Rectal smooth muscle tissue (tissue), 1 donor: ENCODE results near the gene ZNF134.

Experiments used
- H3K27ac ChIP-seq: one replicate; pipeline ENCODE4 v1.7.0; 2013; ENCODE audit warnings: low read depth, low read length, inconsistent platforms
- H3K27me3 ChIP-seq: one replicate; pipeline ENCODE4 v1.7.0; 2013; ENCODE audit warnings: low read length; ENCODE audit not compliant: control insufficient read depth, insufficient read depth
- H3K36me3 ChIP-seq: one replicate; pipeline ENCODE4 v1.7.0; 2013; ENCODE audit warnings: low read length; ENCODE audit not compliant: control insufficient read depth, insufficient read depth
- H3K4me1 ChIP-seq: one replicate; pipeline ENCODE4 v1.7.0; 2013; ENCODE audit warnings: low read length; ENCODE audit not compliant: control insufficient read depth, insufficient read depth
- H3K4me3 ChIP-seq: one replicate; pipeline ENCODE4 v1.7.0; 2013; ENCODE audit warnings: low read length
- H3K9ac ChIP-seq: one replicate; pipeline ENCODE4 v1.7.0; 2013; ENCODE audit warnings: low read length

Gene ZNF134

DNA sequence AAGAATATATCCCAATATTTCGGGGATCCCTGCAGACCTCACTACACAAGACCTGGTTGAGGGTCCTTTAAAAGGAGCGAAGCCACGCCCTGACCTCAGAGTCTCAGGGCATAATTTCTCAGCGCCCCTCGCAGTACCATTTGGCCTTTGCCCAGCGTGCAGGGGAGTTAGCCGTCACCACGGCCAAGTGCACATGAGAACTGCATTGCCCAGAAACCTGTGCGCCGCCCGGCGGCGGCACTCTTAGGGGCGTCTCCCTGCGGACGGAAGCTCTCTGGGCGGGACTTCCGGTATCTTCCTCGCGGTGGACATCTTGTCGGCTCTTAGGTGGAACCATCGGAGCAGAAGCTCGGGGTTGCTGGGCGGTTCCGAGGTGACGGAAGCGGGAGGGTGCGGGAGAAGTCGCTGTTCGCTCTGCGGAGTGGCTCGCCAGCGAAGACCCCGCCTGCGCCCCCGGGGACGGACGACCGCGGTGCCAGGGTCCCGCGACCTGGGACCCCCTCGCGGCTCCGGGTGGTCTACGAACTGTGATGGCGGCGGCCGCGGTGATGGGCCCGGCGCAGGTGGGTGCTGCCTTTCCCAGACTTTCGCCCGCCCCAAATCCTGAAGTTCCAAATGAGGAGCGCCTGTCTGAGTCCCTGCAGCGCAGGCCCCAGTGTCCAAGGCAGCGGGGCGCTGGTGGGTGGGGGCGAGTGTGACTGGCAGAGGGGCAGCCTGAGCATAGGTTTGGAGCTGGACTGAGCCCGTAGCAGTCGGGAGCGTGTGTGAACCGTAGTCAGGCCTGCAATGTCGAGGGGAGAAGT lies at the start of gene ZNF134:
TSS of gene ZNF134 (plus strand) at position 302 of the 803 bp plus-strand sequence. CDS start 5,227 bp downstream, outside the sequence.
- Histone ChIP-seq H3K9ac (peak within 1 kb of the TSS; percentile 47), H3K4me3 (peak within 1 kb of the TSS; percentile 89), H3K27me3 (no peaks in the 10 kb centered on the region), H3K27ac (peak within 1 kb of the TSS; percentile 33), H3K36me3 (peaks cover 32% of the 10 kb centered on the region), H3K4me1 (peaks cover 3% of the 10 kb centered on the region)

DNA sequence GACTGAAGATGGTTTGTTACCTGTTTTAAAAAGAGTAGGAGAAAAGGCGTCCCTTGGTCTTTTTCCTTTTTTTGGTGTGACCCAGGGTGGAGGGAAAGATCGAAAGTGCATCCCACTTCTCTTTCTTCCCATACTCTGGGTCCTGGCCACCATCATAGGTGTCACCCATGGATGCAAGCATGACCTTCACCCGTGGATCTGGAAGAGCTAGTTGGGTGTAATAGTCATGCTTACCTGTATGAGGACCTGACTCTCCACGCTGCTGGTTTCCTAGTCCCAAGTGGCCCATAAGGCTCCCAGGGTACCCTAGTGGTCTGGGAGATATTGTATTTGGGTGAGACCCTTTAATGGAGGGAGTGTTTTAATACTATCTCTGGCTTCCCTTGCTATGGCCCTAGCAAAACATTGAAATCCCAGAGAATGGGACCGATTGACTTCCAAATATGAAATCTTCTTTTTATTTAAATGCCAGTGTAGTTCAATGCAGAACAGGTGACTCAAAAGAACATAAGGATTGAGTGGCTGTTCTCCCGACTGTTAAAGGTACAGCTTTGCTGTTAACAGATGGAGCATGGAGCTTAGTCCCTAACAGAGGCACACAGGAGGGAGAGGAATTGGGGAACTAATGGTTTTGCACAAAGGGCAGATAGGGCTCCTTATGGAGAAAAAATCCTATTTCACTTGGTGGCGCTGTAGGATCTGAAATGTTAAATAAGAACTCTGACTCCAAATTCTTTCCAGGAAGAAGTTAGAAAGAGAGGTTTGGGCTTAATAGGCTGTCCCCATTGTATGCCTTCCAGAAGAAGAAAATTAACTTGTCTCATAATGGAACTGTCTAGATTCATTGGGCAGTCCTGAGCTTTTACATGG lies 47.4 kb upstream of the ZNF134 start:
- peaks cover 6% of the 10 kb centered on the region for H3K36me3 ChIP-seq
- H3K4me3 ChIP-seq = no peak overlapping the region
- H3K4me1 ChIP-seq = no peaks in the 10 kb centered on the region
- H3K9ac ChIP-seq = no peak overlapping the region
- H3K27me3 ChIP-seq = no peaks in the 10 kb centered on the region
- H3K27ac ChIP-seq = no peak overlapping the region

DNA sequence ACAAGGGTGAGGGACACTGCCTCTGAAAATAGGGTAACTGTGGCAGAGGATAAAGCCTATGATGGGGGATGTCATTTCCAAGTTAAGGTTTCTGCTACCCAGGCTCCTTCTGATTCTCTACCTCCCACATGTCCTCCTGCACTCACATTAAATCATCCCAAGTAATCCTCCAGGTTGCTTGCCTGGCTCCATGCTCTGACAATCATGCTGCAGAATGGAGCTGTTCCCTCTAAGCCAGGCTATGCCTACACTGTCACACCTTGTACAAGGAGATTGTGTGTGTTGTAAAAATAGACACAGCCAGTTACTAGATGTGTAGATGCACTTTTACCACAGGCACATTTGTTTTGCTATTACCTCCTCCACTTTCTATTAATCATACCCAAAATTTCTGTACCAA lies 43.3 kb upstream of the ZNF134 start:
- Histone ChIP-seq H3K36me3 (peaks cover 44% of the 10 kb centered on the region), H3K27me3 (no peaks in the 10 kb centered on the region), H3K4me3 (no peak overlapping the region), H3K27ac (no peak overlapping the region), H3K4me1 (no peaks in the 10 kb centered on the region), H3K9ac (no peak overlapping the region)

DNA sequence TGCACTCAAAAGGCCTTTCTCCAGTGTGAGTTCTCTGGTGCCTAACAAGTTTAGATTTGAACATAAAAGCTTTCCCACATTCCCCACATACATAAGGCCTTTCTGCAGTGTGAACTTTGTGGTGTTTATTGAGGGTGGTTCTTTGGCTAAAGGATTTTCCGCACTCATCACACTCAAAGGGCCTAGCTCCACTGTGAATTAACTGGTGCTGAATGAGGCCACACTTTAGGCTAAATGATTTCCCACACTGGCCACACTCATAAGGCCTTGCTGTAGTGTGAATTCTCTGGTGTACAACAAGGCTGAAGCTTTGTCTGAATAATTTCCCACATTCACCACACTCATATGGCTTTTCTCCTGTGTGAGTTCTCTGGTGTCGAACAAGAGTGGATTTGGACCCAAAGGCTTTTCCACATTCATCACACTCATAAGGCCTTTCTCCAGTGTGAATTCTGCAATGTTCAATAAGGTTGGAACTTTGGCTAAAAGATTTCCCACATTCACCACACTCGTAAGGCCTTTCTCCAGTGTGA lies 41.6 kb upstream of the ZNF134 start:
- H3K4me3 ChIP-seq = no peak overlapping the region

DNA sequence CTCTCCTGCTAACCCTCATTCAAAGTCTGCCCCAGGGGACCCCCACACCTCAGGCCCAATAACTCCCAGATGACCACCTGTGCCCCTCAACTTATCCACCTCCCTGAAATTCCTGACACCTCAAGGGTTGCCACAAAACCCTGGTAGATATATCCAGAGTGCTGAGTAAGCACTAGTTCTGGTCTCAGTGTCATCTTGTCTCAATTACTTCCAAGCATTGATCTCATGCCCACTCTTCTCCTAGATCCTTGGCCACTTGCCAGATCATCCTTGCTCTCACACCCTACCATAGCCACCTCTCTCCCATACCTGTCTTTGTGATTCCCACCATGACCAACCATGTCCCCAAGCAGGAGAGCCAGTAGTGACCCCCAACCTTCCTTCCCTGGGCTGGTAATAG lies 37.4 kb upstream of the ZNF134 start:
- Histone ChIP-seq H3K4me3 (peak overlapping the region; percentile 17), H3K27ac (no peak overlapping the region), H3K4me1 (peaks cover 5% of the 10 kb centered on the region), H3K9ac (no peak overlapping the region), H3K27me3 (no peaks in the 10 kb centered on the region), H3K36me3 (peaks cover 45% of the 10 kb centered on the region)

More for the DNA sequence above, 41.6 kb upstream of the ZNF134 start:
- no peaks in the 10 kb centered on the region for H3K27me3 ChIP-seq
- peaks cover 49% of the 10 kb centered on the region for H3K36me3 ChIP-seq
- H3K9ac ChIP-seq = no peak overlapping the region
- H3K4me1 ChIP-seq = no peaks in the 10 kb centered on the region
- H3K27ac ChIP-seq = no peak overlapping the region

DNA sequence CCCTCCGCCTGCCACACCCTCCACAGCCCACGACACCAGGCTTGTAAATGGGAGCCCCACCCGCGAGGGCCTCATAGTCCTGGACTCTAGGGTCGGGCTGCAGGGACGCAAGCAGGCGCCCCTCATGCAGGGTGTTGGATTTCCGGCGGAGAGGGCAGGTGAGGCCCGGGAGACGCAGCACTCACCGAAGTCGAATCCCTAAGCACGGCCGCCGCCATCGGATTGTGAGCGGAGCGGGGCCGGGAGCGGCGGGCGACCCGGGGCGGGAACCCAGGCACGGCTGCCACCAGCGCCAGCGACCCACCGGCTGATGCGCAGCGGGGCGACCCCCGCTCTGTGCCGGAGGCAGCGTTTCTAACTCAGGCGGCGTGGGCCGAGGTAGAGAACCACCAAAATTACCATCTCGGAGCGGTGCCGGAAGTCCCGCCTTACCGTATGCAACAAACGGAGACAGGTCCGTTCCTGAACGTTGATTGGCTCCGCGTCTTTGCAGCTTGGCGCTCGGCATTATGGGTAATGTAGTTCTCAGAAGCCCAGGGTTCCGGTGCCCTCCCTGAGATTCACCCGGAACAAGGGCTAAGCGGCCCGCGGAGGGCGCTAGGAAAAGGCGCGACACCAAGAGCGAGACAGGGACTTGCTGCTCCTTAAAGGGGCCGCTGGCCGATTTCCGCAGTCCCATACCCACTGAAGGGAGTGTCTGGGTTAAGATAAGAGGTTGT lies 35.4 kb upstream of the ZNF134 start, which contains the start of gene ZNF416:
TSS of gene ZNF416 (minus strand) at position 425 of the 719 bp plus-strand sequence. CDS start at position 218, 207 bp downstream.
- Histone ChIP-seq H3K27me3 (no peaks in the 10 kb centered on the region), H3K4me3 (peak within 1 kb of the TSS; percentile 86), H3K4me1 (peaks cover 5% of the 10 kb centered on the region), H3K36me3 (peaks cover 27% of the 10 kb centered on the region), H3K9ac (peak within 1 kb of the TSS; percentile 74), H3K27ac (peak within 1 kb of the TSS; percentile 38)

DNA sequence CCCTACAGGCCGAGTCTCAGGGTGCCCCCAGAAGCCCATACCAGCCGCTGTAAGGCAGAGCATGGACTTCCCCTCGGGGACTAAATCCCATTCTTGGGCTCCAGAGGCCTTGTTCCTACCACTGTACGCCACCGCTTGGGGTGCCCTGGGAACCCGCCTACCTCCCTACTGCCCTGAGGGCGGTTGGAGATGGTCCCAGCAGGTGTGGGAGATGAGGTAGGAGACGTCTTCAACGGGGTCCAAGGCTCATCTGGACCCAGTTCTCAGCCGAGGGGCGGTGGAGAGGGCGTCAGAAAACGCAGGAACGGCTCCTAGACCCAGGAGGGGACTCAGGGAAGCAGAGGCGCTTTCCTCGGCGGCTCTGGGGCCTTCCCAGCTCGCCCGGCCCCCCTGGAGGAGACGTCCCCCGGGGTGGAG lies 30.9 kb upstream of the ZNF134 start:
- Histone ChIP-seq H3K36me3 (peaks cover 5% of the 10 kb centered on the region), H3K27me3 (no peaks in the 10 kb centered on the region), H3K4me3 (peak overlapping the region; percentile 63), H3K27ac (no peak overlapping the region), H3K9ac (no peak overlapping the region), H3K4me1 (peaks cover 7% of the 10 kb centered on the region)

DNA sequence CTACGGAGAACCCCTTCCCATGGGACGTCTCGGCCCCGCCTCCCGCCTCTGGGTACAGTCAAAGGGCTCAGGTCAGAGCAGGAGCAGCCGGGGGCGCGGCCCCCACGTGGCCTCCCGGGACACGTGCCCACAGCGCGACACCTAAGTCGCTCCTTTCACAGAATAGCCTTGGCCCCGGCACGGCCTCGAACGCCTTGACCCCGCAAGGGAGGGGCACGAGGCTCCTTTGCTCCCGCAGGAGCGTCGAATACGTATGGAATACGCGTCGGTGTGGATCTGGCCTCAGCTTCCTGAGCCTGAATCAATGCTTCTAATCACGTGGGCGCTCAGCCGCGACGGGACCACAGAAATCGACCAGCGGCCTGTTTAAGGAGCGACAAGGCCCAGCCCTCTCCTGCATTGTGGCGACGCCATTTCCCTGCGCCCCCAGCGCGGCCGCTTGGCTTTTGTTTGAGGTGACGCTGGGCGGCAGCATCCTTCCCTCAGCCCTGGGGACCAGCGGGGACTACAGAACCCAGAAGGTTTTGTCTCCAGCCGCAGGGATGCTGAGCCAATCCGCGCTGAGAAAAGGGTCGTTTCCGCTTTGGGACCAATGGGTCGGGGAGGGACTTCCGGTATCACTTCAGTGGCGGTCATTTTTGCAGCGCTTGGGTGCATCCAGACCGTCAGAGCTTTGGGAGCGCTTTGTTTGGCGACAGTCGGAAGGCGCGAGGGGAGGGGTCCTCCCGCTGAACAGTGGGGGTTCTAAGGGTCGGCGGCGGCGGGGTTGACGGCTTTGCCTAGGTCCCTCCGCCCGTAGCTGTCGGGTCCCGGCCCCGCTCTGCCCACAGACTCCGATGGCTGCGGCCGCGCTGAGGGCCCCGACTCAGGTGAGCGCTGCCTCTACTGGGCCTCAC lies 30.3 kb upstream of the ZNF134 start, which contains the start of gene ZIK1:
TSS of gene ZIK1 (plus strand) at position 625 of the 896 bp plus-strand sequence. CDS start at position 837, 212 bp downstream.
- H3K27ac ChIP-seq = no peak within 1 kb of the TSS
- H3K9ac ChIP-seq = no peak within 1 kb of the TSS
- H3K36me3 ChIP-seq = peaks cover 11% of the 10 kb centered on the region

DNA sequence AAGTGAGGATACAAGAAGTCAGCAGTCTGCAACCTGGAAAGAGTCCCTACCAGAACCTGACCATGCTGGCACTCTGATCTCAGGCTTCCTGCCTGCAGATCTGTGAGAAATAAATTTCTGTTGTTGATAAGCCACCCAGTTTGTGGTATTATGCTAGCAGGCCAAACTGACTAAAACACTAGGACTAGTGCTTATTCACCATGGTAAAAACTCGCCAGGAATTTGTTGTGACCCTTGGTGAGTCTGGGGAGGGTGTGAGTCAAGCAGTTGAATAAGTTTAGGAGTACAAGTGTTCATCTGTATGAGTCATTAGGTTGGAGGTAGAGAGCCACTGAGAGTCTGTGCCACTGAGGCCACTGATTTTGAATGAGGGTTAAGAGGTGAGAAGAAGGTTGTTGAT lies 26.5 kb upstream of the ZNF134 start:
- Histone ChIP-seq H3K4me3 (no peak overlapping the region), H3K27me3 (no peaks in the 10 kb centered on the region), H3K9ac (no peak overlapping the region), H3K27ac (no peak overlapping the region), H3K36me3 (peaks cover 31% of the 10 kb centered on the region), H3K4me1 (peaks cover 6% of the 10 kb centered on the region)

More for the DNA sequence above, 30.3 kb upstream of the ZNF134 start, which contains the start of gene ZIK1:
- Histone ChIP-seq H3K4me3 (peak within 1 kb of the TSS; percentile 63), H3K4me1 (peaks cover 6% of the 10 kb centered on the region), H3K27me3 (no peaks in the 10 kb centered on the region)

DNA sequence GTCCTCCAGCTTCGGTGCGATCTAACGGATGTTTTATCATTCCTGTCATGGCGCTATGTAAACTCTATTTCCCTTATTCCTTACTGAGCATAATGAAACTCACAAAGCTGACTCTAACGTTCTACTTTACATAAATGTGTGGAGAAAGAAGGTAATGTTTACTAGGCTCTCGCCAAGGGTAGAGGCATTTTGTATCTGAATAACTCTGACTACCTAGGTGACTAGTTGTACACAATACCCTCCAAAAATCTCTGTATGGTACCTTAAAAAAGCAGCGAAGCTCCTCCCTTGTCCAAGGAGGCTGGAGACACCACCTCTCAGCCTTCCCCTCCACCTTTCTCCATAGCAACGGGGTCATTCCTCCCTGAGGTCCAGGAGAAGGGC lies 14.7 kb upstream of the ZNF134 start:
- H3K27me3 ChIP-seq = no peaks in the 10 kb centered on the region
- peak overlapping the region; percentile 86 for H3K4me3 ChIP-seq
- H3K4me1 ChIP-seq = peaks cover 7% of the 10 kb centered on the region
- H3K27ac ChIP-seq = no peak overlapping the region
- peaks cover 7% of the 10 kb centered on the region for H3K36me3 ChIP-seq
- H3K9ac ChIP-seq = no peak overlapping the region

DNA sequence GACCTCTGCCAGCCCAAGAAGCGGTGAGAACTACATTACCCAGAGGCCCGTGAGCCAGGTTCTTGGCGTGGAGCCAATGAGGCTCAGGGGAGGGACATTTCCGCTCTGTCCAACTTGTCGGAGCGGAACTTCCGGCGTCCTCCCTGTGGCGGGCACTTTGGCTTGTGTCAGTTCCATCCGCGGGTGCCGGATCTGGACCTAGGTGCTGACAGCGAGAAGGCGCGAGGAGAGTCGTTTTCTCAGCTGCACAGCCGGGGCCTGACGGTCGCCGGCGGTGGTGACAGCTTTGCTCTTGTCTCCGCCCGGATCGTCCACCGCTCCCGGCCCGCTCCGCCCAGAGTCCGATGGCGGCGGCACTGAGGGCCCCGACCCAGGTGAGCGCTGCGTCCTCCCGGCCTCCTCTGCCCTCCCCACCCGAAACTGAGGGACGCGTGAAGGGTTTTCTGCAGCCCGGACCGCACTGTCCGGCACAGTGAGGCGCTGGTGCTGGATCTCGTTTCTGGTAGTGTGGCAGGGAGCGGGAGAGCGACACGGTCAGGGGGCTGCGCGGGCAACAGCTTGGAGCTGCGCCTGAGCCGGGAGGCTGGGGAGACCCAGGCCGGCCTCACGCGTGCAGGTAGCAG lies 14.2 kb upstream of the ZNF134 start, which contains the start of gene ZNF530:
TSS of gene ZNF530 (plus strand) at position 125 of the 623 bp plus-strand sequence. CDS start 4,461 bp downstream, outside the sequence.
- no peaks in the 10 kb centered on the region for H3K27me3 ChIP-seq
- no peak within 1 kb of the TSS for H3K9ac ChIP-seq
- peak within 1 kb of the TSS; percentile 86 for H3K4me3 ChIP-seq
- H3K4me1 ChIP-seq = peaks cover 7% of the 10 kb centered on the region
- peaks cover 12% of the 10 kb centered on the region for H3K36me3 ChIP-seq
- H3K27ac ChIP-seq = no peak within 1 kb of the TSS
